A673 (cell line): Measurements from ENCODE around the gene SEC61G. TPM values are rescaled to one million over a fixed set of nuclear protein-coding genes. Genes with fewer than 3 reads are reported as not detected.

Experiments used
- BruUV-seq: library from RNA; stranded (reverse); fragments of 400-500 nt; replicated peaks from 2 replicates; lab custom pipeline; 2021; lab: Mats Ljungman, UMichigan
- CTCF ChIA-PET: fragments of 300-600 bp; sonication (Branson Sonifier 250); formaldehyde crosslinking; loops from one replicate; lab custom pipeline; 2022; ENCODE audit warnings: antibody characterized with exemption; lab: Charles Lee
- POLR2A ChIA-PET: fragments of 300-600 bp; sonication (Branson Sonifier 250); formaldehyde crosslinking; loops from one replicate; lab custom pipeline; 2022; ENCODE audit warnings: antibody characterized with exemption; ENCODE audit not compliant: low non-redundant PET; lab: Charles Lee
- DNase-seq: peaks from one replicate; pipeline ENCODE4 v3.0.0-alpha.2; 2015; ENCODE audit warnings: low spot score
- H3K27ac ChIP-seq: fragments of 200-600 bp; sonication (generic); 2 replicates; pipeline ENCODE4 v1.5.1; 2016; ENCODE audit warnings: mixed run types, low read depth, mild to moderate bottlenecking, mixed read lengths, antibody characterized with exemption, low read length; ENCODE audit not compliant: poor library complexity, severe bottlenecking
- H3K27me3 ChIP-seq: fragments of 200-600 bp; sonication (generic); replicated peaks from 2 replicates; pipeline ENCODE4 v1.6.1; 2017; ENCODE audit warnings: mixed run types, low read depth, mild to moderate bottlenecking, mixed read lengths, antibody characterized with exemption, low read length; ENCODE audit not compliant: insufficient read depth, poor library complexity
- H3K36me3 ChIP-seq: fragments of 200-600 bp; sonication (generic); 2 replicates; pipeline ENCODE4 v1.6.1; 2016; ENCODE audit warnings: mixed run types, mild to moderate bottlenecking, mixed read lengths, antibody characterized with exemption, low read length; ENCODE audit not compliant: insufficient read depth, poor library complexity, severe bottlenecking
- H3K4me1 ChIP-seq: fragments of 200-600 bp; sonication (generic); 2 replicates; pipeline ENCODE4 v1.6.1; 2017; ENCODE audit warnings: mixed run types, mild to moderate bottlenecking, mixed read lengths, antibody characterized with exemption, low read length; ENCODE audit not compliant: insufficient read depth, poor library complexity, severe bottlenecking
- H3K4me3 ChIP-seq: fragments of 200-600 bp; sonication (generic); 2 replicates; pipeline ENCODE4 v1.5.1; 2016; ENCODE audit warnings: low read depth, mixed run types, mild to moderate bottlenecking, mixed read lengths, low read length; ENCODE audit not compliant: poor library complexity, severe bottlenecking
- H3K9me3 ChIP-seq: fragments of 200-600 bp; sonication (generic); 2 replicates; pipeline ENCODE4 v1.6.1; 2016; ENCODE audit warnings: mixed run types, low read depth, mild to moderate bottlenecking, mixed read lengths, antibody characterized with exemption, low read length; ENCODE audit not compliant: poor library complexity, severe bottlenecking
- EZH2 ChIP-seq: fragments of 200-600 bp; sonication (generic); IDR thresholded peaks from 2 replicates; pipeline ENCODE4 v1.6.1; 2017; ENCODE audit warnings: borderline replicate concordance, low read depth, mild to moderate bottlenecking, mixed read lengths, antibody characterized with exemption, low read length; ENCODE audit not compliant: poor library complexity, severe bottlenecking
- intact Hi-C: fragments of 100-400 bp; cut with micrococcal nuclease; formaldehyde crosslinking; loops from one replicate; pipeline ENCODE4 v1.10.0; 2022; ENCODE audit not compliant: unreplicated experiment
- total RNA-seq: library from RNA; stranded (reverse); gene quantifications from 2 replicates; pipeline ENCODE4 v1.2.3, GENCODE V29; 2021
- TF ChIP-seq, protein P1 (sequence below): fragments of 300-800, 200-600 bp; sonication (generic); conservative IDR thresholded peaks from 2 replicates; pipeline ENCODE4 v1.5.1; 2017; ENCODE audit warnings: low read depth, mild to moderate bottlenecking, antibody characterized with exemption, low read length, moderate library complexity, mixed read lengths

Gene SEC61G
- total RNA-seq, 1 experiment from 2014 or later, result 136 TPM

DNA sequence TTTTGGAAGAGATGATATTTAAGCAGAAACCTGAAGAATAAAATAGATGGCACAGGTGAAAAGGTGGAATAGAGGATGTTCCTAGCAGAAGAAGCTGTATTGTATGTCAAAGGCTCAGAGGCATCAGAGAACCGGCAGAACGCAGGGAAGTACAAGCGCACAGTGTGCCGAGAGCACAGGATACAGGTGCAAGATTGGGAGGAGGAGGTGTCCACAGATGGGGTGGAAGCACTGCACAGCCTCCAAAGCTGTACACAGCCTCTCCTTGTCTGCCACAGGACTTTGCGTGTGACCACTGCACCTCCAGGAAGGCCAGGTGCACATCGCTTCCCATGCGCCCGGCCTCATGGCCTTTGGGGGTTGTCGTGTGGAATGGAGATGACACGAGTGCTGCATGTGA, 23.3 kb upstream of the SEC61G start:
- Histone ChIP-seq H3K36me3 (no peaks in the 10 kb centered on the region), H3K27me3 (no peaks in the 10 kb centered on the region), H3K9me3 (no peaks in the 10 kb centered on the region), H3K27ac (no peak overlapping the region), H3K4me3 (no peak overlapping the region), H3K4me1 (no peaks in the 10 kb centered on the region)
- no peak for DNase-seq
- no TSS peak for BruUV-seq
- no peak for TF ChIP-seq EZH2
- CTCF ChIA-PET, result no interaction called here
- intact Hi-C loops, result no loop called here
- POLR2A ChIA-PET, result no interaction called here

DNA sequence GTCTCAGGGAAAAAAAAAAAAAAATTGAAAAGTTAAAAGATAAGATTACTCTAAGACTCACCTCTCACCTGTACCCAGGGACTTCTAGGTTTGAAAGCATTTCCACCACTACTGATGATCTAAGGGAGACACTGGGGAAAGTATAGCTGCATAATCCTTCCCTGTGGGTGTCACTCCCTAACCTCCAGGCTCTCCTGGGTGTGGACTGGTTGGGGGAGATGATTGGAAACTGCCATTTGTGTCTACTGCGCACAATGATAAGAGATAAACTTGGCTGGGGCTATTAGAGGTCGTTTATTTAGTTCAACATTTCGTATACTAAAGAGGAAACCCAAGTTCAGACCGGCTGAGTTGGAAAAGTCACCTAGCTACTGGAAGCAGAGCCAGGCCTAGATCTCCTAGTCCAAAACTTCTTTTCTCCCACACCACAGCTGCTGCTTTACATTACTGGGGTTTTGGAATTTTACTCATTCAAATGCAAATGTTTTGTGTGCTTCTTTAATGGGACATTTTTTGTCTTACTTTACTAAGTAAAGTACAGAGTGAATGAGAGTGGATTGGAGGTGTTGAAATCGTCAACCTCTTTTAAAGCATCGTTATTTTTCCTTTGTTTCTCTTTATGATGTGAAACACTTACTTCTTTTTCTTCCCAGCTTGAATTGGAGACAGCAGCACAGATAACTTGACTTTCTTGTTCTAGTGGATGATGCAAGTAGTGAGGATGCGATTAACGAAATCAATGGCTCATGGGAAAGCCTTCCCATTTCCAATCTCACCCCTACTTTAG, 22.3 kb upstream of the SEC61G start:
- no peaks in the 10 kb centered on the region for H3K4me1 ChIP-seq
- ChIA-PET POLR2A (no interaction called here), CTCF (no interaction called here)
- H3K4me3 ChIP-seq, result no peak overlapping the region
- no peaks in the 10 kb centered on the region for H3K27me3 ChIP-seq
- TF ChIP-seq, protein P1, sequence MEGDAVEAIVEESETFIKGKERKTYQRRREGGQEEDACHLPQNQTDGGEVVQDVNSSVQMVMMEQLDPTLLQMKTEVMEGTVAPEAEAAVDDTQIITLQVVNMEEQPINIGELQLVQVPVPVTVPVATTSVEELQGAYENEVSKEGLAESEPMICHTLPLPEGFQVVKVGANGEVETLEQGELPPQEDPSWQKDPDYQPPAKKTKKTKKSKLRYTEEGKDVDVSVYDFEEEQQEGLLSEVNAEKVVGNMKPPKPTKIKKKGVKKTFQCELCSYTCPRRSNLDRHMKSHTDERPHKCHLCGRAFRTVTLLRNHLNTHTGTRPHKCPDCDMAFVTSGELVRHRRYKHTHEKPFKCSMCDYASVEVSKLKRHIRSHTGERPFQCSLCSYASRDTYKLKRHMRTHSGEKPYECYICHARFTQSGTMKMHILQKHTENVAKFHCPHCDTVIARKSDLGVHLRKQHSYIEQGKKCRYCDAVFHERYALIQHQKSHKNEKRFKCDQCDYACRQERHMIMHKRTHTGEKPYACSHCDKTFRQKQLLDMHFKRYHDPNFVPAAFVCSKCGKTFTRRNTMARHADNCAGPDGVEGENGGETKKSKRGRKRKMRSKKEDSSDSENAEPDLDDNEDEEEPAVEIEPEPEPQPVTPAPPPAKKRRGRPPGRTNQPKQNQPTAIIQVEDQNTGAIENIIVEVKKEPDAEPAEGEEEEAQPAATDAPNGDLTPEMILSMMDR, result no peak
- no peak for TF ChIP-seq EZH2
- no peak for DNase-seq
- H3K27ac ChIP-seq, result no peak overlapping the region
- no peaks in the 10 kb centered on the region for H3K36me3 ChIP-seq
- no peaks in the 10 kb centered on the region for H3K9me3 ChIP-seq
- no TSS peak for BruUV-seq
- intact Hi-C loops, result no loop called here

DNA sequence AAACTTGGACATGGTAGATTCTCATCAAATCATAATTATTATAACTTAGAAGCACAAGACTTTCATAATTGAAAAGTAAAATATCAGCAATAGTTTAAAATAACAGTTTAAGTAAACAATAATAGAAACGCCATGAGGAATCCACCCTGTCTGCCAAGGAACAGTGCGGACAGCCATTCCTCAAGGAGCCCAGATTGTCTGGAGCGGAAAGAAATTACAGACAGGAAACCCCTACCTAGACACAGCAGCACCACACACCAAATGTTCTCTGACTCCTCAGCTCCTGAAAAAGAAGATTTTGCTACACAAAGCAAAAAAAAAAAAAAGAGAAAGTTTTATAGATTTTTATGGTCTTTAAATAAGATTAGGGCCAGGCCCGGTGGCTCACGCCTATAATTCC, 21.5 kb upstream of the SEC61G start:
- no peak for DNase-seq
- POLR2A ChIA-PET, result no interaction called here
- no TSS peak for BruUV-seq
- intact Hi-C loops, result no loop called here
- TF ChIP-seq, protein P1, result no peak
- no peak for TF ChIP-seq EZH2
- no peaks in the 10 kb centered on the region for H3K27me3 ChIP-seq
- no peak overlapping the region for H3K27ac ChIP-seq
- H3K36me3 ChIP-seq, result no peaks in the 10 kb centered on the region
- H3K4me1 ChIP-seq, result no peaks in the 10 kb centered on the region
- H3K9me3 ChIP-seq, result no peaks in the 10 kb centered on the region
- no peak overlapping the region for H3K4me3 ChIP-seq
- CTCF ChIA-PET, result interaction anchor here (0.7 kb wide), 1 partner anchor 8 kb away, joined by 4 read pairs; no protein-coding TSS in a partner anchor
